GM23338 (cell line): ENCODE results near the gene MAN2B2. TPM values are rescaled to one million over a fixed set of nuclear protein-coding genes. Genes with fewer than 3 reads are reported as not detected.

Experiments
- ATAC-seq: fragments of 200-7000 bp; cut with Tn5 transposase; 3 replicates; pipeline ENCODE4 v1.9.1; 2020
- DNase-seq: peaks from one replicate; pipeline ENCODE4 v3.0.0-alpha.2; 2015; ENCODE audit warnings: low spot score
- H2AFZ ChIP-seq: fragments of 200-600 bp; sonication (generic); 2 replicates; pipeline ENCODE4 v1.8.0; 2016; ENCODE audit warnings: antibody characterized with exemption, mild to moderate bottlenecking, moderate library complexity
- H3F3A ChIP-seq: fragments of 200-600 bp; sonication (generic); replicated peaks from 2 replicates; pipeline ENCODE4 v1.8.0; 2017; ENCODE audit warnings: antibody characterized with exemption, mixed run types, low read depth
- H3K27ac ChIP-seq: fragments of 200-600 bp; sonication (generic); 2 replicates; pipeline ENCODE4 v1.6.1; 2016; ENCODE audit warnings: low read depth
- H3K27me3 ChIP-seq: fragments of 200-600 bp; sonication (generic); 2 replicates; pipeline ENCODE4 v1.8.0; 2016; ENCODE audit warnings: mild to moderate bottlenecking, mixed run types, moderate library complexity; ENCODE audit not compliant: insufficient read depth
- H3K36me3 ChIP-seq: fragments of 200-600 bp; sonication (generic); 2 replicates; pipeline ENCODE4 v1.8.0; 2016; ENCODE audit warnings: mild to moderate bottlenecking; ENCODE audit not compliant: insufficient read depth
- H3K4me1 ChIP-seq: fragments of 200-600 bp; sonication (generic); 2 replicates; pipeline ENCODE4 v1.8.0; 2016; ENCODE audit warnings: mild to moderate bottlenecking, moderate library complexity; ENCODE audit not compliant: insufficient read depth
- H3K4me2 ChIP-seq: fragments of 200-600 bp; sonication (generic); 2 replicates; pipeline ENCODE4 v1.7.1; 2017; ENCODE audit warnings: mixed run types
- H3K4me3 ChIP-seq: fragments of 200-600 bp; sonication (generic); 2 replicates; pipeline ENCODE4 v1.6.1; 2016; ENCODE audit warnings: mixed run types
- H3K79me2 ChIP-seq: fragments of 200-600 bp; sonication (generic); replicated peaks from 2 replicates; pipeline ENCODE4 v1.8.0; 2017; ENCODE audit warnings: mild to moderate bottlenecking; ENCODE audit not compliant: insufficient read depth
- H3K9me2 ChIP-seq: fragments of 200-600 bp; sonication (generic); 2 replicates; pipeline ENCODE4 v1.8.0; 2017; ENCODE audit not compliant: insufficient read depth
- H4K20me1 ChIP-seq: fragments of 200-600 bp; sonication (generic); replicated peaks from 2 replicates; pipeline ENCODE4 v1.8.0; 2017; ENCODE audit warnings: mild to moderate bottlenecking; ENCODE audit not compliant: insufficient read depth
- H3K27ac Mint-ChIP-seq: 2 replicates; pipeline ENCODE4 v1.8.0; 2020; ENCODE audit warnings: inconsistent platforms, mild to moderate bottlenecking, moderate library complexity, mixed read lengths
- H3K27me3 Mint-ChIP-seq: 3 replicates; pipeline ENCODE4 v1.8.0; 2022; ENCODE audit warnings: low read depth, mild to moderate bottlenecking, moderate library complexity, mixed read lengths, inconsistent platforms; ENCODE audit not compliant: insufficient read depth, poor library complexity
- H3K36me3 Mint-ChIP-seq: 3 replicates; pipeline ENCODE4 v1.8.0; 2021; ENCODE audit warnings: low read depth, mild to moderate bottlenecking, inconsistent platforms, moderate library complexity, mixed read lengths
- H3K4me1 Mint-ChIP-seq: 3 replicates; pipeline ENCODE4 v1.8.0; 2020; ENCODE audit warnings: mild to moderate bottlenecking, inconsistent platforms, mixed read lengths
- H3K4me3 Mint-ChIP-seq: 3 replicates; pipeline ENCODE4 v1.8.0; 2021; ENCODE audit warnings: moderate library complexity, mild to moderate bottlenecking, inconsistent platforms, mixed read lengths
- H3K9me3 Mint-ChIP-seq: 3 replicates; pipeline ENCODE4 v1.8.0; 2020; ENCODE audit warnings: moderate library complexity, mild to moderate bottlenecking, inconsistent platforms, mixed read lengths
- CREB1 ChIP-seq: fragments of 250-450 bp; sonication (Bioruptor Pico); IDR thresholded peaks from 2 replicates; pipeline ENCODE4 v1.5.0; 2020; ENCODE audit warnings: low read depth, mild to moderate bottlenecking, moderate library complexity
- CTCF ChIP-seq, 2 experiments: fragments of 200-600 bp in 1 of 2; sonication (generic) in 1 of 2; conservative IDR thresholded peaks; 2 replicates each; pipeline versions ENCODE4 v1.5.1 to v1.6.1; 2016 to 2017; ENCODE audit warnings: antibody characterized with exemption in 2 of 2, low read depth in 2 of 2, mild to moderate bottlenecking in 2 of 2, moderate library complexity in 1 of 2
- ETS1 ChIP-seq: IDR thresholded peaks from 2 replicates; pipeline ENCODE4 v1.6.1; 2016; ENCODE audit warnings: antibody characterized with exemption
- EZH2 ChIP-seq: fragments of 200-600 bp; sonication (generic); IDR thresholded peaks from one replicate; pipeline ENCODE4 v1.8.0; 2017; ENCODE audit warnings: antibody characterized with exemption, mild to moderate bottlenecking, low read depth; ENCODE audit not compliant: unreplicated experiment
- EZH2phosphoT487 ChIP-seq: fragments of 200-600 bp; sonication (generic); IDR thresholded peaks from one replicate; pipeline ENCODE4 v1.8.1; 2018; ENCODE audit warnings: antibody characterized with exemption; ENCODE audit not compliant: unreplicated experiment
- JUNB ChIP-seq: IDR thresholded peaks from one replicate; pipeline ENCODE4 v1.6.1; 2016; ENCODE audit warnings: antibody characterized with exemption; ENCODE audit not compliant: unreplicated experiment
- NANOG ChIP-seq: IDR thresholded peaks from 2 replicates; pipeline ENCODE4 v1.6.1; 2016; ENCODE audit warnings: antibody characterized with exemption, borderline replicate concordance
- POLR2AphosphoS5 ChIP-seq: IDR thresholded peaks from 2 replicates; pipeline ENCODE4 v1.6.1; 2016; ENCODE audit warnings: antibody characterized with exemption, low read depth
- REST ChIP-seq: IDR thresholded peaks from one replicate; pipeline ENCODE4 v1.6.1; 2018; ENCODE audit warnings: antibody characterized with exemption; ENCODE audit not compliant: unreplicated experiment
- STAT1 ChIP-seq: IDR thresholded peaks from one replicate; pipeline ENCODE4 v1.6.1; 2016; ENCODE audit warnings: antibody characterized with exemption; ENCODE audit not compliant: unreplicated experiment
- ZNF114 ChIP-seq: fragments of 250-450 bp; sonication (Bioruptor Pico); IDR thresholded peaks from 2 replicates; pipeline ENCODE4 v1.5.0; 2020; ENCODE audit warnings: mild to moderate bottlenecking, moderate library complexity
- ZNF331 ChIP-seq: fragments of 250-450 bp; sonication (Bioruptor Pico); IDR thresholded peaks from 2 replicates; pipeline ENCODE4 v1.5.0; 2020; ENCODE audit warnings: low read depth, mild to moderate bottlenecking, moderate library complexity
- ZNF462 ChIP-seq: fragments of 250-450 bp; sonication (Bioruptor Pico); IDR thresholded peaks from 2 replicates; pipeline ENCODE4 v1.5.0; 2020; ENCODE audit warnings: mild to moderate bottlenecking, moderate library complexity
- polyA plus RNA-seq: library from polyadenylated mRNA; unstranded; fragments of >200 nt; fragmentation: Nextera tagmentation; extraction: Ambion mirVana; gene quantifications from 2 replicates; pipeline ENCODE4 v1.2.1, GENCODE V29; 2016
- total RNA-seq: library from RNA; depleted of rRNA; stranded (reverse); fragments of >200 nt; shearing (Covaris generic); gene quantifications from 2 replicates; pipeline ENCODE4 v1.2.3, GENCODE V29; 2014

MAN2B2 gene
- total and polyA plus RNA-seq, 2 experiments from 2014 or later, result 1.6 to 6.9 TPM

- Histone ChIP-seq H3K36me3 (no peaks in the 10 kb centered on the region), H3K4me2 (peak overlapping the region; percentile 79; the same call in 1 of the 2 replicates), H3K4me3 (no peak overlapping the region), H3K27me3 (peaks cover 44% of the 10 kb centered on the region), H2AFZ (peak overlapping the region; percentile 97), H3K79me2 (no peaks in the 10 kb centered on the region), H3K9me2 (no peaks in the 10 kb centered on the region), H3F3A (no peaks in the 10 kb centered on the region; the same call in 1 of the 2 replicates), H3K27ac (no peak overlapping the region), H3K4me1 (peaks cover 9% of the 10 kb centered on the region), H4K20me1 (no peaks in the 10 kb centered on the region)
- Mint-ChIP-seq H3K4me3 (no peak overlapping the region), H3K27me3 (peaks cover 25% of the 10 kb centered on the region), H3K9me3 (no peaks in the 10 kb centered on the region), H3K27ac (no peak overlapping the region), H3K36me3 (no peaks in the 10 kb centered on the region), H3K4me1 (peaks cover 4% of the 10 kb centered on the region; the same call in 2 of the 3 replicates)
- ATAC-seq, result peak; percentile 27
- TF ChIP-seq STAT1 (no peak), CTCF (conservative IDR thresholded peaks at IDR 0.05; ENCODE audit: low read depth in 2 of 2) (no peak), ETS1 (no peak), NANOG (no peak), EZH2 (no peak), JUNB (no peak), CREB1 (CRISPR knock-in tag) (no peak), ZNF331 (CRISPR knock-in tag) (no peak), REST (no peak), POLR2AphosphoS5 (no peak), ZNF114 (no peak), EZH2phosphoT487 (no peak), ZNF462 (no peak)
- DNase-seq, result no peak
These were observed 82.5 kb downstream of the MAN2B2 start for GRCh38 chr4:6657242-6658208.
